Keratinocyte (primary cell): ENCODE results near the gene C1orf146. TPM values are rescaled to one million over a fixed set of nuclear protein-coding genes. Genes with fewer than 3 reads are reported as not detected.

Experiments
- DNase-seq: peaks from one replicate; pipeline ENCODE4 v3.0.0-alpha.2; 2011; ENCODE audit warnings: low read depth, missing footprints, low spot score
- FAIRE-seq: peaks from 2 replicates; lab custom pipeline; 2011; peaks lifted over from hg19 to GRCh38; lab: Jason Lieb, UNC
- H2AFZ ChIP-seq: 2 replicates; pipeline ENCODE4 v1.6.0; 2012; ENCODE audit warnings: low read length, control low read depth, inconsistent platforms; ENCODE audit not compliant: control insufficient read depth
- H3K27ac ChIP-seq: 2 replicates; pipeline ENCODE4 v1.5.1; 2011; ENCODE audit warnings: low read length; ENCODE audit not compliant: control insufficient read depth, insufficient read depth
- H3K27me3 ChIP-seq: 3 replicates; pipeline ENCODE4 v1.6.0; 2011; ENCODE audit warnings: low read length; ENCODE audit not compliant: control insufficient read depth, insufficient read depth; ENCODE audit errors: extremely low read depth
- H3K36me3 ChIP-seq, 2 experiments: 2 replicates in 1 of 2; 3 replicates in 1 of 2; pipeline ENCODE4 v1.5.1; 2011; ENCODE audit warnings: low read length in 2 of 2, mild to moderate bottlenecking in 1 of 2; ENCODE audit not compliant: control insufficient read depth in 2 of 2, insufficient read depth in 2 of 2; ENCODE audit errors: extremely low read depth in 1 of 2
- H3K4me1 ChIP-seq: 3 replicates; pipeline ENCODE4 v1.5.1; 2011; ENCODE audit warnings: low read length; ENCODE audit not compliant: control insufficient read depth, insufficient read depth; ENCODE audit errors: extremely low read depth
- H3K4me2 ChIP-seq: 3 replicates; pipeline ENCODE4 v1.6.0; 2011; ENCODE audit warnings: low read depth, low read length; ENCODE audit not compliant: control insufficient read depth, insufficient read depth; ENCODE audit errors: extremely low read depth
- H3K4me3 ChIP-seq, 3 experiments: fragments of 200-600 bp in 1 of 3; sonication (generic) in 1 of 3; 2 replicates in 2 of 3; 3 replicates in 1 of 3; pipeline ENCODE4 v1.5.1; 2011 to 2016; ENCODE audit warnings: low read length in 3 of 3, mild to moderate bottlenecking in 3 of 3, control low read depth in 2 of 3, inconsistent platforms in 1 of 3, low read depth in 1 of 3, mixed read lengths in 1 of 3, mixed run types in 1 of 3, moderate library complexity in 1 of 3; ENCODE audit not compliant: control insufficient read depth in 2 of 3, insufficient read depth in 2 of 3; ENCODE audit errors: extremely low read depth in 1 of 3
- H3K79me2 ChIP-seq: 2 replicates; pipeline ENCODE4 v1.6.0; 2012; ENCODE audit warnings: low read length; ENCODE audit not compliant: control insufficient read depth, insufficient read depth
- H3K9ac ChIP-seq: 3 replicates; pipeline ENCODE4 v1.6.0; 2011; ENCODE audit warnings: low read length; ENCODE audit not compliant: control insufficient read depth, insufficient read depth; ENCODE audit errors: extremely low read depth
- H3K9me1 ChIP-seq: 3 replicates; pipeline ENCODE4 v1.6.0; 2011; ENCODE audit warnings: low read length; ENCODE audit not compliant: control insufficient read depth, insufficient read depth; ENCODE audit errors: extremely low read depth
- H3K9me3 ChIP-seq: 2 replicates; pipeline ENCODE4 v1.5.1; 2012; ENCODE audit warnings: low read depth, low read length; ENCODE audit not compliant: control insufficient read depth
- H4K20me1 ChIP-seq: 3 replicates; pipeline ENCODE4 v1.6.0; 2011; ENCODE audit warnings: low read length; ENCODE audit not compliant: control insufficient read depth, insufficient read depth; ENCODE audit errors: extremely low read depth
- CTCF ChIP-seq, 3 experiments: IDR thresholded peaks in 1 of 3; conservative IDR thresholded peaks in 1 of 3; optimal IDR thresholded peaks in 1 of 3; 2 replicates in 2 of 3; 3 replicates in 1 of 3; pipeline versions ENCODE3 to v1.5.1; 2011; ENCODE audit warnings: low read length in 3 of 3, mild to moderate bottlenecking in 3 of 3, moderate library complexity in 2 of 3, control low read depth in 1 of 3, inconsistent platforms in 1 of 3; ENCODE audit not compliant: insufficient read depth in 2 of 3; ENCODE audit errors: extremely low read depth in 1 of 3
- EZH2 ChIP-seq: IDR thresholded peaks from one replicate; pipeline ENCODE4 v1.6.1; 2012; ENCODE audit warnings: inconsistent platforms, mild to moderate bottlenecking, low read length, moderate library complexity
- dilution Hi-C: fragments of 300-500 bp; cut with MboI; formaldehyde crosslinking; loops from one replicate; pipeline ENCODE4 v1.7.0; 2020; ENCODE audit warnings: low sequenced_read_pairs; ENCODE audit not compliant: extremely low pct_ligation_motif_present
- polyA plus RNA-seq, 5 experiments: library from polyadenylated mRNA; depleted of rRNA in 3 of 5; stranded (reverse) in 3 of 5; stranded (forward) in 1 of 5; unstranded in 1 of 5; fragments of >200 nt; gene quantifications; 1 replicate in 1 of 5; 2 replicates in 3 of 5; 3 replicates in 1 of 5; pipeline versions ENCODE4 v1.2.1 to v1.2.3, GENCODE V29; 2011 to 2012; ENCODE audit warnings: missing spikeins in 2 of 5, low read depth in 1 of 5, low replicate concordance in 1 of 5

C1orf146 gene
- polyA plus RNA-seq, 1 donor (not counting 4 experiments of a cell fraction or from before 2014, with no cell fraction given) = not detected

- H4K20me1 ChIP-seq = no peaks in the 10 kb centered on the region
- H3K4me2 ChIP-seq = no peak overlapping the region
- H3K36me3 ChIP-seq = no peaks in the 10 kb centered on the region
- no peaks in the 10 kb centered on the region for H3K9me3 ChIP-seq
- no peak overlapping the region for H2AFZ ChIP-seq
- dilution Hi-C loops = no loop called here
- FAIRE-seq (no peak), DNase-seq (no peak)
- H3K27ac ChIP-seq = no peak overlapping the region
- H3K9ac ChIP-seq = no peak overlapping the region
- H3K9me1 ChIP-seq = no peaks in the 10 kb centered on the region
- no peak overlapping the region for H3K4me3 ChIP-seq
- no peaks in the 10 kb centered on the region for H3K27me3 ChIP-seq
- no peaks in the 10 kb centered on the region for H3K4me1 ChIP-seq
- no peaks in the 10 kb centered on the region for H3K79me2 ChIP-seq
- TF ChIP-seq CTCF (optimal IDR thresholded peaks at IDR 0.05 in 1 of 3, IDR thresholded peaks at IDR 0.05 in 1 of 3, conservative IDR thresholded peaks at IDR 0.05 in 1 of 3; ENCODE audit: extremely low read depth in 1 of 3, insufficient read depth in 2 of 3, low read length in 3 of 3) = no peak
- TF ChIP-seq EZH2 = no peak
These were observed 1.3 kb downstream of the C1orf146 start for GRCh38 chr1:92219028-92219427.

- H3K79me2 ChIP-seq = no peaks in the 10 kb centered on the region
- DNase-seq (no peak), FAIRE-seq (no peak)
- dilution Hi-C loops = no loop called here
- no peaks in the 10 kb centered on the region for H3K36me3 ChIP-seq
- TF ChIP-seq EZH2 (no peak), CTCF (optimal IDR thresholded peaks at IDR 0.05 in 1 of 3, IDR thresholded peaks at IDR 0.05 in 1 of 3, conservative IDR thresholded peaks at IDR 0.05 in 1 of 3; ENCODE audit: extremely low read depth in 1 of 3, insufficient read depth in 2 of 3, low read length in 3 of 3) (no peak)
- no peak overlapping the region for H2AFZ ChIP-seq
- no peaks in the 10 kb centered on the region for H3K9me1 ChIP-seq
- H4K20me1 ChIP-seq = no peaks in the 10 kb centered on the region
- no peaks in the 10 kb centered on the region for H3K4me1 ChIP-seq
- H3K4me2 ChIP-seq = no peak overlapping the region
- no peaks in the 10 kb centered on the region for H3K27me3 ChIP-seq
- no peak overlapping the region for H3K9ac ChIP-seq
- H3K27ac ChIP-seq = no peak overlapping the region
- no peak overlapping the region for H3K4me3 ChIP-seq
- no peaks in the 10 kb centered on the region for H3K9me3 ChIP-seq
These were observed 10.7 kb downstream of the C1orf146 start for GRCh38 chr1:92228401-92228800.
